KOPT-K1 (cell line): ENCODE measurements around the gene TDRD3.
A peak's percentile ranks its signal among the peaks of the same experiment; 100 is the strongest.
"Not testable (repeated sequence)": the region's sequence is repeated elsewhere in the genome, so short reads cannot be mapped to it uniquely, and the experiment has no call there.

Experiments used
- H3K27ac ChIP-seq: fragments of 200-600 bp; sonication (generic); 2 replicates; pipeline ENCODE4 v1.5.1; 2016; ENCODE audit warnings: antibody characterized with exemption, mild to moderate bottlenecking, low read depth, low read length; ENCODE audit not compliant: poor library complexity, severe bottlenecking
- H3K36me3 ChIP-seq: fragments of 200-600 bp; sonication (generic); 2 replicates; pipeline ENCODE4 v1.5.1; 2017; ENCODE audit warnings: antibody characterized with exemption, mild to moderate bottlenecking, low read length, moderate library complexity; ENCODE audit not compliant: insufficient read depth
- H3K9me3 ChIP-seq: fragments of 200-600 bp; sonication (generic); 2 replicates; pipeline ENCODE4 v1.5.1; 2017; ENCODE audit warnings: antibody characterized with exemption, low read length, mild to moderate bottlenecking; ENCODE audit not compliant: insufficient read depth, poor library complexity, severe bottlenecking

TDRD3 gene

DNA sequence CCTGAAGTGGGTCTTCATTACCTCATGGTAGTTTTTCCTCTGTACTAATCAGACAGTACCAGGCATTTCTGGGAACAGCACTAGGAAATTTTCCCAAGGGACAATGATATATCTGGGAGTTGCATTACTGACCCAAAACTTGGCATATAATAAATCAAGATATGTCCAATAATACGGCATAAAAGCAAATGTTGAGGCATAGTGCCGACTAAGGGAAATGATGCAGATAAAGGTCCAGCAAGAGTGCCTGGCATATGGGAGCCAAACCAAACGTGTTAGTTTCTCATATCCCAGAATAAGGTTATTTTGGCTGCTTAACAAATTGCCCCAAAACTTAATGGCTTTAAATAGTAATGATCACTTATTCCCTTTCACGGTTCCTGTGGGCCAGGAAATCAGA, 12.1 kb upstream of the TDRD3 start:
- Histone ChIP-seq H3K36me3 (no peaks in the 10 kb centered on the region), H3K9me3 (no peaks in the 10 kb centered on the region), H3K27ac (no peak overlapping the region)

DNA sequence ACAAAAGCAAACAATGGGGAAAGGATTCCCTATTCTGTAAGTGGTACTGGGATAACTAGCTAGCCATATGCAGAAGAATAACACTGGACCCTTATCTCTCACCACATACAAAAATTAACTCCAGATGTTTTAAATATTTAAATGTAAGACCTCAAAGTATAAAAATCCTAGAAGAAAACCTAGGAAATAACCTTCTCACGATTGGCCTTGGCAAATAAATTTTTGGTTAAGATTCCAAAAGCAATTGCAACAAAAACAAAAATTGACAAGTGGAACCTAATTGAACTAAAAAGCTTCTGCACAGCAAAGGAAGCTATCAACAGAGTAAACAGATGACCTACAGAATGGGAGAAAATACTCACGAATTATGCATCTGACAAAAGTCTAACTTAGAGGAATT, 10.8 kb upstream of the TDRD3 start:
- H3K9me3 ChIP-seq, result no peaks in the 10 kb centered on the region
- no peak overlapping the region for H3K27ac ChIP-seq
- no peaks in the 10 kb centered on the region for H3K36me3 ChIP-seq

DNA sequence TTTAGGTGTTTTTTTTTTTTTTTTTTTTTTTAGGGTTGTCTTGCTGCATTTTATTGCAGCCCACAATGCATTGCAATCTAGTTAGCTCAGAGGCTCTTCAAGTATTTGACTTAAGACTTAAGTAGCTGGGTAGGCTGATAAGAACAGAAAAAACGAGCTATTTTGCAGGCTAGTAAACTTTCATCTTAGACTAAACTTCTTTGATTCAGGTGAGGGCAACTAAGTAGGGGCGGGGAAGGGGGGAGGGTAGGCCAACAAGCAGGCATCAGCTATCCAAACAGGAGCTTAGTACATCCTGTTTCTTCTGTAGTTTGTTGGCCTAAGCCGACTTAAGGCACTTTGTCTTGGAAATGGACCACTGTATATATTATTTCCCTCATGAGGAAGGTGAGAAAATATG, 4.9 kb upstream of the TDRD3 start:
- no peaks in the 10 kb centered on the region for H3K36me3 ChIP-seq
- no peaks in the 10 kb centered on the region for H3K9me3 ChIP-seq
- H3K27ac ChIP-seq, result no peak overlapping the region

DNA sequence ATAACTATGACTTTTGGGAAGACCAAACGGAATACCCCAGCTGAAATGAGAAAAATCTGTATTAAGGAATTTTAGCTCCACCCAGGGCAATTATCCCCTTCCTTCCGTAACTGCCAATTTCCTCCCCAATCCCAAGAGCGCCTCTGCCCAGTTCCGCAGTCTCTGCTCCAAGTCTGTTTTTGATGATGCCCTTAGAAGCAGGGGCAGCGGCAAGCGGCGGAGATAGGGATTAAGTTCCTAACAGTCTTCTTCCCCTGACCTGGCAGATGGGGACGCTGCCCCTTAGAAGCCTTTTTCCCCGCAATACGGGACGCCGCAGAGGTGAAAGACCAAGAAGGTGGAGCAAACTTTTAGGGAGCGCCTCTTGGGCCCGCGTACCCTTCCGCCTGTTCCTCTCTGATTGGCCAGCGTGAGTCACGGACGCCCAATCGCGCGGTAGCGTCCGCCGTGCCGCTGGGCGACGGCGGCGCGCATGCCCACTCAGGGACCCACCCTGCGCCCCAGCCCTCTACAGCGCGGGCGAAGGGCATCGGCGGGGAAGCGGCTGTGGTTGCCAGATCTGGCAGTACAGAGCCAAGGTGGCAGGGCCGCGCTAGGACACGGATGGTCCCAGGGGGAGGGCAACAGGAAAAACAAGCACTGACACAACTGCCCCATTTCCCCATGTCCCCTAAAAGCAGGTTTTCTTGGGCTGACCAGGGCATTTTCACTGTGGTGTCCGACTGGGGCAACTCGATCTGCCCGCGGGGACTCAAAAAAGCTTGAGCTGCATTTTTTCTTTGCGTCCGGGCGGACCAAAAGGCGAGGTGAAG, 843 bp upstream of the TDRD3 start:
- no peaks in the 10 kb centered on the region for H3K36me3 ChIP-seq
- no peaks in the 10 kb centered on the region for H3K9me3 ChIP-seq
- H3K27ac ChIP-seq, result peak overlapping the region; percentile 81

DNA sequence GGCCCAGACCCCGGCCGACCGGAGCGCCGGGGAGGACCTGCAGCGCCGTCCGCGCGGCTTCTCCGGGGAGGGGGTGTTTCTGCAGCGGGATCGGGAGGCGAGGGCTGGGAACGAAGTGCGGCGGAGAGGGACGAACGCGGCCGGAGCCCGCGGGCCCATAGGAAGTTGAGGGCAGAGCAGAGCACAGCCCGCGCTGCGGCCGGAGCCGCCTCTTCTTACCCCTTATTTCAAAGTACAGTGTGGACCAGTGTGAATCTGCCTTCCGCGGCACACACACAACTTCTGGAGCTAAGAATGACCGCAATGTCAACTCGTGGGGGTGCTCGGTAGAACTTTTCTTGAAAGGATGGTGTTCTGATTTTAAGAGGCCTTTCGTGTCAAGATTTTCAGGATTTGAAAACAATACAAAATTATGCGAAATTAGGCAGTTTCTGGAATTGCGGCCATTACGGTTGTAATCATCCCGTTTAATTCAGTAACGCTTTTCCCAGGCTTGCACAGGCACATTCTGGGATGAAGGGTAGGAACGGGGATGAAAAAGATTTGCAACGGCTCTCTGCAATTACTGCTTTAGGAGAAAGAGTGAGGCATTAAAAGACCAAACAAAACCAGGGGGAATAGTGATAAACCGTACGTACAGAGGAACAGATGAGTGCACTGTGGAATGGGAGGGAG, 821 bp downstream of the TDRD3 start:
- no peaks in the 10 kb centered on the region for H3K9me3 ChIP-seq
- no peaks in the 10 kb centered on the region for H3K36me3 ChIP-seq
- H3K27ac ChIP-seq, result peak overlapping the region; percentile 81

DNA sequence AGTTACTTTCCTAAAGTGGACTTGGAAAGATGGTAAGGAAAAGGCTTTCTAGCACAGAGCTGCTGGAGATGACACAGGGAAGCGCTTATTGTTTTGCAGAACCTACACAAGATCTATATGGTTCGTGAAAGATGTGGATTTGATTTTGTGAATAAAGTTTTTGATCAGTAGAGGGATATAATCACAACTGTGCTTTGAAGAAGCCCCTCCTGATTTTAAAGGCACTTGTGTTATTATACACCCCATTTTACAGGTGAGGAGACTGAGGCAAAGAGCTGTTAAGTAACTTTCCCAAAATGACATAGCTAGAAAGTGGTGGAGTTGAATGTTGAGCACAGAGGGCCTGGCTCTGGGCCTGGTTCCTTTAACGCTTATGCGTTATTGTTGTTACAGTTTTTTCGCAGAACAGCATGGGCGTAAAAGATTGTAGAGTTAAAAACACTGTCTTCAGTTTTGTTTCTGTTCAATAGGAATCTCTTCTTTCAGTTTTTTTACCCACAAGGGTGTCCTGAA, 1.4 kb downstream of the TDRD3 start:
- H3K36me3 ChIP-seq, result no peaks in the 10 kb centered on the region
- peak overlapping the region; percentile 81 for H3K27ac ChIP-seq
- H3K9me3 ChIP-seq, result no peaks in the 10 kb centered on the region

DNA sequence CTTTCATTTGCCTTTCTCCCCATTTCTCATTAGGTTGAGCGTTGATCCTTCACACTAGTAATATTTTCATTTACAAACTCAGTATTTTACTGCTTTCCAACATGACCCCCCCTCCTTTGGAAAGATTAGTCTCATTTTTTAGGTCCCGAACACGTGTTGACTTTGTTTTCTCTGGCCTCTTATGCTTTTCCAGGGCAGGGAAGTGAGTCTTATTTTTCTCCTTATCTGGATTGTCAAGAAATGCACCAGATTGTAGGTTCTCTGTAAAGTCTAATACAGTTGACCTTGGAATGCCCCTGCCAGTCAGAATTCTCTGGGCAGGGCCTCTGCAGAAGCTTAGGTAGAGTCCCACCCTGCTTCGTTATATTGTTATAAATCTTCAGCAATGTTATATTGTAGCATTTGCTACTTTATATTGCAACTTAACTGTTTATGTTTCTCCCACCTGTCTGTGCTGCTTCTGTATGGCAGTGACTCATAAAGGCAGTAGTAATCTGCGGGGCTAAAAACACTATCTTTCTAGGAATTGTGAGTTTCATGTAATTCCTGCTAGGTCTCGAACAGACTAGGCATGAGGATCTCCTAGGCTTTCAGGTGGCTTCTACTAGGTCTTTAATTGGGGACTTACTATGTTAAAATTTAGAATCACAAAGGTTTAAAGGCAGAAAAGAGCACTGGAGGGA, 2.0 kb downstream of the TDRD3 start:
- Histone ChIP-seq H3K27ac (peak overlapping the region; percentile 81), H3K36me3 (no peaks in the 10 kb centered on the region), H3K9me3 (no peaks in the 10 kb centered on the region)

DNA sequence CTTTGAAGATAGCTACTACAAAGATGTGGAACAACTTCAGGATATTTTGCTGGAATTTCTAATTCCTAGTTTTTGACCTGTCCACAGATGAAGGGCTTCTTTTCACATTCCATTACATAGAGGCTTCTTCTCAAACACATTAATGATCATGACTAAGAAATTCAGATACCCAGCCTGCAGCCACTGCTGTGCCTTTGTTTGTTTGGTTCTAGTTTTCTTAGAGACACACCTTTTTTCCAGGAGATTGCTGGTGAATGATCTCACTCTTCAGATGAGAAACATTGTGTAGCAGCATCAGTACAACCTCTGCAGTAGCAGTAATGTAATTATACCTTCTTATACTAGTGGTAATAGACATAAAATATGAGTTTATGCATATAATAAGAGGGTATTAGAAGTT, 5.0 kb downstream of the TDRD3 start:
- no peak overlapping the region for H3K27ac ChIP-seq

DNA sequence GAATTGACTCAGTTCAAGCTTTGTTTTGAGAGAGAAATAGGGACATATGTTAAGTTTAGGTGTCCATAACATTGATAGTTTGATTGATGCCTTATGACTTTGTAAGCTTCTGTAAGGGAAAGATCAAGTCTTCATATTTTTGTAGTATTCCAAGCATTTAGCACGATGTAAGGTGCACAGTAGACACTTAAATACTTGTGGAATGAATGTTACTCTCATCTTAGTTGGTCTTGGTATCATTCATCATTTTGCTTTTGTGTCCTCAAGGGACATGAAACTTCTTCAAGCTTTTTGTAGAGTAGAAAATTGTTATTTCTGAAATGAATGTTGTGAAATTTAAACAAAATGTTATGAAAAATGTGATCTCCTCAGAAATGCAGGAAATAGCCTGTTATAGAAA, 10.1 kb downstream of the TDRD3 start:
- H3K27ac ChIP-seq, result no peak overlapping the region
- 0 out of 2 replicates have a peak, but pooled peaks cover 5% of the 10 kb centered on the region for H3K36me3 ChIP-seq
- H3K9me3 ChIP-seq, result peaks cover 21% of the 10 kb centered on the region

More for the DNA sequence above, 5.0 kb downstream of the TDRD3 start:
- Histone ChIP-seq H3K36me3 (no peaks in the 10 kb centered on the region), H3K9me3 (peaks cover 2% of the 10 kb centered on the region)

DNA sequence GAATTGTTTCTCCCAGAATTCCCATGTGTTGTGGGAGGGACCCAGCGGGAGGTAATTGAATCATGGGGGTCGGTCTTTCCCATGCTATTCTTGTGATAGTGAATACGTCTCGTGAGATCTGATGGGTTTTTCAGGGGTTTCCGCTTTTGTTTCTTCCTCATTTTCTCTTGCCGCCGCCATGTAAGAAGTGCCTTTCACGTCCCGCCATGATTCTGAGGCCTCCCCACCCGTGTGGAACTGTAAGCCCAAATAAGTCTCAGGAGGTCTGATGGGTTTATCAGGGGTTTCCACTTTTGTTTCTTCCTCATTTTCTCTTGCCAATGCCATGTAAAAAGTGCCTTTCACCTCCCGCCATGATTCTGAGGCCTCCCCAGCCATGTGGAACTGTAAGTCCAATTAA, 10.8 kb downstream of the TDRD3 start:
- H3K27ac ChIP-seq, H3K36me3 ChIP-seq: not testable (repeated sequence)
- peaks cover 21% of the 10 kb centered on the region for H3K9me3 ChIP-seq

DNA sequence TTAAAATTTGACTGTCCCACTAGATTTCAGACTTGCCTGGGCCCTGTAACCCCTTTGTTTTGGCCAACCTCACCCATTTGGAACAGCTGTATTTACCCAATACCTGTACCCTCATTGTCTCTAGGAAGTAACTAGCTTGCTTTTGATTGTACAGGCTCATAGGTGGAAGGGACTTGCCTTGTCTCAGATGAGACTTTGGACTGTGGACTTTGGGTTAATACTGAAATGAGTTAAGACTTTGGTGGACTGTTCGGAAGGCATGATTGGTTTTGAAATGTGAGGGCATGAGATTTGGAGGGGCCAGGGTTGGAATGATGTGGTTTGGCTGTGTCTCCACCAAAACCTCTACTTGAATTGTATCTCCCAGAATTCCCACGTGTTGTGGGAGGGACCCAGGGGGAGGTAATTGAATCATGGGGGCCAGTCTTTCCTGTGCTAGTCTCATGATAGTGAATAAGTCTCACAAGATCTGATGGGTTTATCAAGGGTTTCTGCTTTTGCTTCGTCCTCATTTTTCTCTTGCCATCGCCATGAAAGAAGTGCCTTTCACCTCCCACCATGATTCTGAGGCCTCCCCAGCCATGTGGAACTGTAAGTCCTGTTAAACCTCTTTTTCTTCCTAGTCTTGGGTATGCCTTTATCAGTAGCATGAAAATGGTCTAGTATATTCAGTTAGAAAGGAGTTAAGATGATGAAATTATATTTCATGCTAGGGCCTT, 12.7 kb downstream of the TDRD3 start:
- H3K36me3 ChIP-seq, H3K27ac ChIP-seq: not testable (repeated sequence)
- H3K9me3 ChIP-seq, result peaks cover 21% of the 10 kb centered on the region

DNA sequence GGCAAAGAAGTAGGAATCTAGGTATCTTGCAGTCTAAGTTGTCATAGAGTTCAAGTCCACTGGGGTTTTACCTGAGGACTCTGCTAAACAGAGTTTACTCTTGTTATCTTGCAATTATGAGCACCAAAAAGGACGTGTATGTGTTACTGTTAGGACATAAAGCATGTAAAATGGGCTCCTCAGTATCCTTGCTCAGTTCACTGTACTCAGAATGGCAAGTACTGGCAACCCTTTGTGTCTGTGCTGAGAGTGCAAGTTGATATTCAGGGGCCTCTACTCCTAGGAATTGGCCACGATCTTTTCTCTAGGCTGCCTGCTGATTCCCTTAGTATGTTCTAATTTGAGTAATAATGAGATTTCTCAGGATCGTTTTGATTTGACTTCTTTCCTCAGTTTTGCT, 13.3 kb downstream of the TDRD3 start:
- H3K27ac ChIP-seq, result no peak overlapping the region
- peaks cover 21% of the 10 kb centered on the region for H3K9me3 ChIP-seq
- 0 out of 2 replicates have a peak, but pooled peaks cover 5% of the 10 kb centered on the region for H3K36me3 ChIP-seq

DNA sequence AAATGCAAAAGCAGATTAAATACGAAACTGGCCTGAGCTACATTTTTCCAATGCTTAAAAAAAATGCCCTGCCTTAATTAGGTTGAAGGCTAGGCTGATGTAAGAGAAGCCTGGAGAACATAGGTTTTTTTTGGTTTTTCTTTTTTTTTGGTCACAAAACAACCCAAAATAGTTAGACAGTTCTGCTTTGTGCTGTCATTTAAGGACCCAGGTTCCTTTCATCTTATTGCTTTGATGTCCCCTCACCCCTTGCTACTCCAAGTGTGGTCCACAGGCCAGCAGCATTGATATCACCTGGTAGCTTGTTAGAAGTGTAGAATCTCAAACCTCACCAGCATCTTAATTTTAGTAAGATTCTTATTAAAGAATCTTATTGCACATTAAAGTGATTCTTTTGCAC, 14.4 kb downstream of the TDRD3 start:
- peaks cover 21% of the 10 kb centered on the region for H3K9me3 ChIP-seq
- no peak overlapping the region for H3K27ac ChIP-seq
- H3K36me3 ChIP-seq, result 0 out of 2 replicates have a peak, but pooled peaks cover 5% of the 10 kb centered on the region

DNA sequence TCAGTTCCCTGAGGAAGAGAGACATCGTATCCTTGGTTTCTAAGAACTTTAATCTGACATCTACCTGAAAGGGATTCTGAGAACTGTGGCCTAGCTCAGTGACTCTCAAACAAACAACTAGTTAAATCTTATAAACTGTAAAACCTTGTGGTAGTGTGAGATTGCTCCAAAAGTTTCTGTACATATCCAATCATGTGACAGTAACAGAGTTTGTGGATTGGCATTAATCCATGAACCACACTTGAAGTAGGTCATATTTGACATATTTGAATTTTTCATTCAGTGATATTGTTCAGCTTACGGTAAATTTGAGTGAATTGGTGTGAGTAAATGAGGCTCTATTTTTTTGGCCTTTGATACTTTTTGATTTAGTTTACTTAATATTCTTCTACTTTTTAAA, 15.0 kb downstream of the TDRD3 start:
- Histone ChIP-seq H3K9me3 (peaks cover 19% of the 10 kb centered on the region), H3K36me3 (0 out of 2 replicates have a peak, but pooled peaks cover 5% of the 10 kb centered on the region), H3K27ac (no peak overlapping the region)
